ENCODE data around the gene ST13. TPM values are rescaled to one million over a fixed set of nuclear protein-coding genes. Genes with fewer than 3 reads are reported as not detected.

Gene ST13
- total RNA-seq, 2 experiments from 2014 or later = 121 to 223 TPM

- intact Hi-C loops (cut with micrococcal nuclease; ENCODE audit: unreplicated experiment) = no loop called here
- Histone ChIP-seq H2AFZ (ENCODE audit: low read length) (no peak overlapping the region), H3K27ac (ENCODE audit: low read depth, low read length, poor library complexity, severe bottlenecking) (peak overlapping the region; percentile 7), H3K4me1 (ENCODE audit: insufficient read depth, low read length, poor library complexity, severe bottlenecking) (peaks cover 20% of the 10 kb centered on the region), H3K4me3 (ENCODE audit: low read depth, low read length, poor library complexity, severe bottlenecking) (no peak overlapping the region), H4K20me1 (ENCODE audit: insufficient read depth, low read length) (no peaks in the 10 kb centered on the region), H3K36me3 (ENCODE audit: insufficient read depth, low read length) (peaks cover 58% of the 10 kb centered on the region), H3K4me2 (ENCODE audit: low read length) (no peak overlapping the region), H3K9me3 (ENCODE audit: low read length) (no peaks in the 10 kb centered on the region), H3K9me2 (ENCODE audit: insufficient read depth, low read length) (no peaks in the 10 kb centered on the region), H3K79me2 (ENCODE audit: insufficient read depth, low read depth, low read length) (peaks cover 7% of the 10 kb centered on the region; the same call in 1 of the 2 replicates)
- CTCF ChIA-PET (ENCODE audit: unreplicated experiment) = no interaction called here
- TF ChIP-seq EZH2phosphoT487 (IDR thresholded peaks at IDR 0.05; ENCODE audit: borderline replicate concordance, low read depth, low read length) = no peak
- TF ChIP-seq CTCF (conservative IDR thresholded peaks at IDR 0.05; ENCODE audit: low read length) = no peak
- POLR2A ChIA-PET = interaction anchor here (0.6 kb wide), 1 partner anchor 28 kb away, joined by 3 read pairs; no protein-coding TSS in a partner anchor
- no peak for DNase-seq (ENCODE audit: low spot score)
- BruUV-seq (replicated peaks) = no TSS peak
Observed at GRCh38 chr22:40823426-40823825, 33.0 kb downstream of the ST13 start.

DNA sequence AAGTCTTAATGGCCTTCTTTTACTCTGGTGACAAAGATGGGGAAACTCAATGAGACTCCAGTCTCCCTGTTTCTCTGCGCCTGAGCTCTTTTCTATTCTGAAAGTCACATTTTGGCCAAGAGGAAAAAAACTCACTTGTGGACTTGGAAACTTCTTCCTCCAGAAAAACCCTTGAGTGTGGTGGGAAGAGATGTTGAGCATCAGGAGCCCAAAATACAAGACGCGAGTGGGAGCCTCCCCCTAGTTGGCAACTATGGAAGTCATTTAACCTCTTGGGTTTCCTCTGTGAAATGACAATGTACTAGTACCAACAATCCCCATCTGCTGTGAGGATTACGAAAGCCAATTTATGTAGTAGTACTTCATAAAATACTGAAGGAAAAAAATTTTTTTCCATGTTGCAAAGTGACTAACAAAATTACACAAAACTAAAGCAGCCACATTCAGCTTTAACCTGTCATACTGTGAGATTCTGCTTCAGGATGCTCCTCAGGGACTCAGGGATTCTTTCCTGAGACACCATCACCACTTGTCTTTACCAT is 36.8 kb downstream of the ST13 start:
- Histone ChIP-seq H3K27ac (ENCODE audit: low read depth, low read length, poor library complexity, severe bottlenecking) (peak overlapping the region; percentile 39), H3K4me3 (ENCODE audit: low read depth, low read length, poor library complexity, severe bottlenecking) (peak overlapping the region; percentile 96), H3K4me1 (ENCODE audit: insufficient read depth, low read length, poor library complexity, severe bottlenecking) (peaks cover 38% of the 10 kb centered on the region), H2AFZ (ENCODE audit: low read length) (peak overlapping the region; percentile 98), H3K4me2 (ENCODE audit: low read length) (peak overlapping the region; percentile 96), H3K9me2 (ENCODE audit: insufficient read depth, low read length) (no peaks in the 10 kb centered on the region), H3K9me3 (ENCODE audit: low read length) (no peaks in the 10 kb centered on the region), H3K79me2 (ENCODE audit: insufficient read depth, low read depth, low read length) (peaks cover 40% of the 10 kb centered on the region), H3K36me3 (ENCODE audit: insufficient read depth, low read length) (peaks cover 36% of the 10 kb centered on the region), H4K20me1 (ENCODE audit: insufficient read depth, low read length) (no peaks in the 10 kb centered on the region)
- POLR2A ChIA-PET = interaction anchor here (0.9 kb wide), 1 partner anchor 35 kb away, joined by 3 read pairs; no protein-coding TSS in a partner anchor
- TF ChIP-seq EZH2phosphoT487 (IDR thresholded peaks at IDR 0.05; ENCODE audit: borderline replicate concordance, low read depth, low read length) (no peak), CTCF (conservative IDR thresholded peaks at IDR 0.05; ENCODE audit: low read length) (0 out of 2 replicates have a peak, but pooled peaks have one; percentile 13)
- peak; percentile 24 for DNase-seq (ENCODE audit: low spot score)
- BruUV-seq (replicated peaks) = TSS peak; percentile 90
- CTCF ChIA-PET (ENCODE audit: unreplicated experiment) = no interaction called here
- intact Hi-C loops (cut with micrococcal nuclease; ENCODE audit: unreplicated experiment) = loop anchor here (2.0 kb wide), 1 partner anchor 37 kb away; the partner anchor contains the start of genes ST13 and XPNPEP3
